ENCODE results near the gene SNX10.

DNA sequence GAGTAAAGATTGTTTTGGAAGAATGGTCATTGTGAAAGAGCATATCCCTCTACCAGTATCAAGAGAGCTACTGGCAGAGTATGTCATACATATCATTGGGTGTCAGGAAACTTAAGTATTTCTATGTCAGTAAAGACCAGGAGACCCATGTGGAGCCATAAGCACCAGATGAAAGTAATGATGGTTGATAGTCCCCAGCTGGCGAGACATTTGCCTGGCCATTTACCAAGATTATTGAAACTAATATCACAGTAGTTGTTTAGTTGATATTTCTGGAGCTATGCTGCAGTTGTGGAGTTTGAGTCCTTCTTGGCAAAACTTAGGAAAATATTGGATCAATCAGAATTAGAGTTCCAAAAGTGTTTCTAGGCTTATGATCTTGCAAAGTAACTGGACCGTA is 114.8 kb downstream of the SNX10 start:
- TF ChIP-seq HDAC2 (IDR thresholded peaks at IDR 0.05; ENCODE audit: borderline replicate concordance in 1 of 2, low read depth in 2 of 2, low read length in 2 of 2) (no peak), RAD21 (IDR thresholded peaks at IDR 0.05 in 1 of 2, conservative IDR thresholded peaks at IDR 0.05 in 1 of 2; ENCODE audit: low read depth in 2 of 2, low read length in 2 of 2) (no peak), RFX5 (IDR thresholded peaks at IDR 0.05; ENCODE audit: borderline replicate concordance, low read depth, low read length) (no peak), SIRT6 (IDR thresholded peaks at IDR 0.05; ENCODE audit: low read length) (no peak), ZNF274 (IDR thresholded peaks at IDR 0.05; ENCODE audit: borderline replicate concordance, extremely low read depth, low read length) (no peak)
- TF ChIP-seq, protein P1, sequence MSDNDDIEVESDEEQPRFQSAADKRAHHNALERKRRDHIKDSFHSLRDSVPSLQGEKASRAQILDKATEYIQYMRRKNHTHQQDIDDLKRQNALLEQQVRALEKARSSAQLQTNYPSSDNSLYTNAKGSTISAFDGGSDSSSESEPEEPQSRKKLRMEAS (IDR thresholded peaks at IDR 0.05): no peak
- TF ChIP-seq, protein P2, sequence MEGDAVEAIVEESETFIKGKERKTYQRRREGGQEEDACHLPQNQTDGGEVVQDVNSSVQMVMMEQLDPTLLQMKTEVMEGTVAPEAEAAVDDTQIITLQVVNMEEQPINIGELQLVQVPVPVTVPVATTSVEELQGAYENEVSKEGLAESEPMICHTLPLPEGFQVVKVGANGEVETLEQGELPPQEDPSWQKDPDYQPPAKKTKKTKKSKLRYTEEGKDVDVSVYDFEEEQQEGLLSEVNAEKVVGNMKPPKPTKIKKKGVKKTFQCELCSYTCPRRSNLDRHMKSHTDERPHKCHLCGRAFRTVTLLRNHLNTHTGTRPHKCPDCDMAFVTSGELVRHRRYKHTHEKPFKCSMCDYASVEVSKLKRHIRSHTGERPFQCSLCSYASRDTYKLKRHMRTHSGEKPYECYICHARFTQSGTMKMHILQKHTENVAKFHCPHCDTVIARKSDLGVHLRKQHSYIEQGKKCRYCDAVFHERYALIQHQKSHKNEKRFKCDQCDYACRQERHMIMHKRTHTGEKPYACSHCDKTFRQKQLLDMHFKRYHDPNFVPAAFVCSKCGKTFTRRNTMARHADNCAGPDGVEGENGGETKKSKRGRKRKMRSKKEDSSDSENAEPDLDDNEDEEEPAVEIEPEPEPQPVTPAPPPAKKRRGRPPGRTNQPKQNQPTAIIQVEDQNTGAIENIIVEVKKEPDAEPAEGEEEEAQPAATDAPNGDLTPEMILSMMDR (IDR thresholded peaks at IDR 0.05; ENCODE audit: control extremely low read depth in 1 of 3, insufficient read depth in 1 of 3, low read depth in 1 of 3, low read length in 3 of 3): no peak

Measured in H1 (cell line).